SK-N-SH treated with all-trans-retinoic acid at 6 μM for 48 hours (cell line): ENCODE results near the gene L1CAM.

ENCODE experiments used
- ATAC-seq: fragments of 200-7000 bp; cut with Tn5 transposase; 3 replicates; pipeline ENCODE4 v1.9.1; 2020; ENCODE audit warnings: mild to moderate bottlenecking, moderate library complexity
- ARNTL ChIP-seq: fragments of 450-650 bp; formaldehyde crosslinking; IDR thresholded peaks from 2 replicates; pipeline ENCODE4 v1.5.0; 2020; ENCODE audit warnings: low read depth, mild to moderate bottlenecking, moderate library complexity, borderline replicate concordance
- BACH2 ChIP-seq: fragments of 250-450 bp; sonication (Bioruptor Pico); IDR thresholded peaks from 2 replicates; pipeline ENCODE4 v1.9.0; 2021; ENCODE audit warnings: mild to moderate bottlenecking, borderline replicate concordance
- CSDC2 ChIP-seq: fragments of 250-450 bp; sonication (Bioruptor Pico); IDR thresholded peaks from 2 replicates; pipeline ENCODE4 v1.5.0; 2020; ENCODE audit warnings: mild to moderate bottlenecking, moderate library complexity
- ESRRG ChIP-seq: fragments of 250-450 bp; sonication (Bioruptor Pico); IDR thresholded peaks from 2 replicates; pipeline ENCODE4 v1.6.1; 2021; ENCODE audit warnings: mild to moderate bottlenecking
- GLIS3 ChIP-seq: fragments of 250-450 bp; sonication (Bioruptor Pico); IDR thresholded peaks from 2 replicates; pipeline ENCODE4 v1.5.0; 2020; ENCODE audit warnings: mild to moderate bottlenecking, moderate library complexity
- ISL1 ChIP-seq: fragments of 250-450 bp; sonication (Bioruptor Pico); IDR thresholded peaks from 2 replicates; pipeline ENCODE4 v2.1.2; 2022; ENCODE audit warnings: mild to moderate bottlenecking, moderate library complexity
- OSR1 ChIP-seq: fragments of 250-450 bp; sonication (Bioruptor Pico); IDR thresholded peaks from 2 replicates; pipeline ENCODE4 v1.8.0; 2022; ENCODE audit warnings: moderate library complexity, mild to moderate bottlenecking, inconsistent platforms
- PPARA ChIP-seq: fragments of 250-450 bp; sonication (Bioruptor Pico); IDR thresholded peaks from 2 replicates; pipeline ENCODE4 v1.5.0; 2020; ENCODE audit warnings: mild to moderate bottlenecking, borderline replicate concordance
- RARB ChIP-seq: fragments of 250-450 bp; sonication (Bioruptor Pico); IDR thresholded peaks from 2 replicates; pipeline ENCODE4 v1.8.0; 2021; ENCODE audit warnings: mild to moderate bottlenecking, moderate library complexity
- SNAI2 ChIP-seq: fragments of 250-450 bp; sonication (Bioruptor Pico); IDR thresholded peaks from 2 replicates; pipeline ENCODE4 v1.5.0; 2020; ENCODE audit warnings: mild to moderate bottlenecking, moderate library complexity
- TCF4 ChIP-seq: fragments of 250-450 bp; sonication (Bioruptor Pico); IDR thresholded peaks from 2 replicates; pipeline ENCODE4 v1.8.0; 2021; ENCODE audit warnings: mild to moderate bottlenecking, moderate library complexity, borderline replicate concordance
- TOX ChIP-seq: fragments of 250-450 bp; sonication (Bioruptor Pico); IDR thresholded peaks from 2 replicates; pipeline ENCODE4 v1.8.0; 2021; ENCODE audit warnings: mild to moderate bottlenecking, moderate library complexity, borderline replicate concordance
- ZFP3 ChIP-seq: fragments of 250-450 bp; sonication (Bioruptor Pico); IDR thresholded peaks from 2 replicates; pipeline ENCODE4 v1.5.0; 2020; ENCODE audit warnings: mild to moderate bottlenecking, moderate library complexity
- ZNF70 ChIP-seq: fragments of 450-650 bp; formaldehyde crosslinking; IDR thresholded peaks from 2 replicates; pipeline ENCODE4 v1.5.0; 2020; ENCODE audit warnings: mild to moderate bottlenecking, moderate library complexity
- ZNF8 ChIP-seq: fragments of 450-650 bp; formaldehyde crosslinking; IDR thresholded peaks from 2 replicates; pipeline ENCODE4 v1.5.0; 2020; ENCODE audit warnings: mild to moderate bottlenecking, moderate library complexity
- TF ChIP-seq, protein P1 (sequence below): fragments of 250-450 bp; sonication (Bioruptor Pico); IDR thresholded peaks from 2 replicates; pipeline ENCODE4 v1.5.1; 2021; ENCODE audit warnings: mild to moderate bottlenecking, moderate library complexity
- TF ChIP-seq, protein P2 (sequence below): fragments of 250-450 bp; sonication (Bioruptor Pico); IDR thresholded peaks from 2 replicates; pipeline ENCODE4 v1.8.0; 2021; ENCODE audit warnings: low read depth, mild to moderate bottlenecking, moderate library complexity, borderline replicate concordance
- TF ChIP-seq, protein P3 (sequence below): fragments of 250-450 bp; sonication (Bioruptor Pico); IDR thresholded peaks from 2 replicates; pipeline ENCODE4 v1.5.1; 2020; ENCODE audit warnings: low read depth, mild to moderate bottlenecking, moderate library complexity
- TF ChIP-seq, protein P4 (sequence below): fragments of 250-450 bp; sonication (Bioruptor Pico); IDR thresholded peaks from 2 replicates; pipeline ENCODE4 v1.5.0; 2020; ENCODE audit warnings: mild to moderate bottlenecking, moderate library complexity

The L1CAM gene

DNA sequence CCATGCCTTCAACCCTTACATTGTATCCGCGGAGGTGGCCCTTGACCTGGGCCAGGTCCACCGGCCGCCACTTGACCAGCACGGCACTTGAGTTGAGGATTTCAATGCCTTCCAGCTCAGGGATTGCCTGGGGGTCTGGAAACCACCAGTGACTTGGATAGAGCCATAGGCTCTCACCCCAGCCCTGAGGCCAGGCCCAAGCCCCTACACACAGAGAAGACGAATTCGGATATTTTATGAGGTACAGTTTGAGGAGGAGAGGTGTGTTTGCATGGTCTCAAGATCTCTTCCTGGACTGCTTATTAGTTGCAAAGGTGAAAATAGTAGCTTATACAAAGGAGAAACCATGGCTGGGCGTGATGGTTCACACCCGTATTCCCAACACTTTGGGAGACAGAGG is 20.3 kb downstream of the L1CAM start (continued):
- TF ChIP-seq, protein P1, sequence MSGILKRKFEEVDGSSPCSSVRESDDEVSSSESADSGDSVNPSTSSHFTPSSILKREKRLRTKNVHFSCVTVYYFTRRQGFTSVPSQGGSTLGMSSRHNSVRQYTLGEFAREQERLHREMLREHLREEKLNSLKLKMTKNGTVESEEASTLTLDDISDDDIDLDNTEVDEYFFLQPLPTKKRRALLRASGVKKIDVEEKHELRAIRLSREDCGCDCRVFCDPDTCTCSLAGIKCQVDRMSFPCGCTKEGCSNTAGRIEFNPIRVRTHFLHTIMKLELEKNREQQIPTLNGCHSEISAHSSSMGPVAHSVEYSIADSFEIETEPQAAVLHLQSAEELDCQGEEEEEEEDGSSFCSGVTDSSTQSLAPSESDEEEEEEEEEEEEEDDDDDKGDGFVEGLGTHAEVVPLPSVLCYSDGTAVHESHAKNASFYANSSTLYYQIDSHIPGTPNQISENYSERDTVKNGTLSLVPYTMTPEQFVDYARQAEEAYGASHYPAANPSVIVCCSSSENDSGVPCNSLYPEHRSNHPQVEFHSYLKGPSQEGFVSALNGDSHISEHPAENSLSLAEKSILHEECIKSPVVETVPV (CRISPR knock-in tag): no peak
- TF ChIP-seq, protein P2, sequence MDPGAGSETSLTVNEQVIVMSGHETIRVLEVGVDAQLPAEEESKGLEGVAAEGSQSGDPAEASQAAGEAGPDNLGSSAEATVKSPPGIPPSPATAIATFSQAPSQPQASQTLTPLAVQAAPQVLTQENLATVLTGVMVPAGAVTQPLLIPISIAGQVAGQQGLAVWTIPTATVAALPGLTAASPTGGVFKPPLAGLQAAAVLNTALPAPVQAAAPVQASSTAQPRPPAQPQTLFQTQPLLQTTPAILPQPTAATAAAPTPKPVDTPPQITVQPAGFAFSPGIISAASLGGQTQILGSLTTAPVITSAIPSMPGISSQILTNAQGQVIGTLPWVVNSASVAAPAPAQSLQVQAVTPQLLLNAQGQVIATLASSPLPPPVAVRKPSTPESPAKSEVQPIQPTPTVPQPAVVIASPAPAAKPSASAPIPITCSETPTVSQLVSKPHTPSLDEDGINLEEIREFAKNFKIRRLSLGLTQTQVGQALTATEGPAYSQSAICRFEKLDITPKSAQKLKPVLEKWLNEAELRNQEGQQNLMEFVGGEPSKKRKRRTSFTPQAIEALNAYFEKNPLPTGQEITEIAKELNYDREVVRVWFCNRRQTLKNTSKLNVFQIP (CRISPR knock-in tag): no peak
- TF ChIP-seq, protein P3, sequence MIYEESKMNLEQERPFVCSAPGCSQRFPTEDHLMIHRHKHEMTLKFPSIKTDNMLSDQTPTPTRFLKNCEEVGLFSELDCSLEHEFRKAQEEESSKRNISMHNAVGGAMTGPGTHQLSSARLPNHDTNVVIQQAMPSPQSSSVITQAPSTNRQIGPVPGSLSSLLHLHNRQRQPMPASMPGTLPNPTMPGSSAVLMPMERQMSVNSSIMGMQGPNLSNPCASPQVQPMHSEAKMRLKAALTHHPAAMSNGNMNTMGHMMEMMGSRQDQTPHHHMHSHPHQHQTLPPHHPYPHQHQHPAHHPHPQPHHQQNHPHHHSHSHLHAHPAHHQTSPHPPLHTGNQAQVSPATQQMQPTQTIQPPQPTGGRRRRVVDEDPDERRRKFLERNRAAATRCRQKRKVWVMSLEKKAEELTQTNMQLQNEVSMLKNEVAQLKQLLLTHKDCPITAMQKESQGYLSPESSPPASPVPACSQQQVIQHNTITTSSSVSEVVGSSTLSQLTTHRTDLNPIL (CRISPR knock-in tag): no peak

DNA sequence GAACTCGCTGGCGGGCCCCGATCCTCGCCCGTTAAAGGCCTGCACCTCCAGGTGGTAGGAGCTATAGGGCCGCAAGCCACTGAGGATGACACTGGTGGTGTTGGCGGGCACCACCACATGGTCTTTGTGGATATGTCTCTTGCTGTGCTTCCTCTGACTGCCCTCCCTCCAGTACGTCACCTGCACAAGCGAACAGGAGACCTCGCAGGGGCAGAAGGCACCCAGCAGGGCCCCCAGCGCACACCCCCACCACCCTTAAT is 20.7 kb downstream of the L1CAM start:
- no peak for TF ChIP-seq TCF4
- no peak for TF ChIP-seq ZNF8 (CRISPR knock-in tag)
- TF ChIP-seq TOX (CRISPR knock-in tag): no peak
- TF ChIP-seq ZNF70 (CRISPR knock-in tag): no peak
- TF ChIP-seq GLIS3 (CRISPR knock-in tag): no peak
- ATAC-seq: no peak

DNA sequence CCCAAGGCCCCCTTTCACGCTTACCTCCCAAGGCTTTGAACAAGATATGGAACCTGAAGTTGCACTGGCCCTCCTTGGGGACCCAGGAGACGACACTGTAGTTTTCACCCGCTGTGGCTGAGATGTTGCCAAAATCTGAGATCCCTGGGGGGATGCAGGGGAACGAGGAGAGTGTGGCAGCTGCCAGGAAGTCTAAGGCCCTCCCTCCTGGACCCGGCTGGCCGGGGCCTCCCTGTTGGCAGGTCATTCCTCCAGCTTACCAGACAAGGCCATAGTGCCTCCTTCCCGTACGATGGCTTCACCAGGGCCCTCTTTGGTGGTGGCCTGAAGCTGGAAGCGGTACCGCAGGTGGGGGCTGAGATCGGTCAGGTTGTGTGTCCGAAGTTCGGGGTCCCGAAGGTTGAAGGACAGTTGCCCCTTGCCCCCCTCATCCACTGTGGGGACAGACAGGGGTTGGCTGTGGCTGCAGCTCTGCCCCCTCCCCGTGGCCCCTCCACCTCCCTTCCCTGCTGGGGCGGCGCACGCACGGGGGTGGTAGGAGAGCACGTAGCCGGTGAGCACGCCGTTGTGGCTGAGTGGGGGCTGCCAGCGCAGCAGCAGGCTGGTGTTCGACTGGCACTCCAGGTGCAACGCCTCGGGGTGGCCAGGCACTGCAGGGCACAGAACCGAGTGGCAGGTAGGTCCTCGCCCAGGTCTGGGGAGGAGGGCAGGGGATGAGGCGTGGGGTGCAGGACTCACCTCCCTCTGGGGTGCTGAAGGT is 21.2 kb downstream of the L1CAM start:
- TF ChIP-seq BACH2 (CRISPR knock-in tag) (no peak), ESRRG (CRISPR knock-in tag) (no peak), GLIS3 (CRISPR knock-in tag) (no peak), OSR1 (CRISPR knock-in tag) (no peak), ZNF8 (CRISPR knock-in tag) (no peak), RARB (CRISPR knock-in tag) (no peak), PPARA (CRISPR knock-in tag) (no peak), CSDC2 (CRISPR knock-in tag) (no peak), ZNF70 (CRISPR knock-in tag) (no peak), ZFP3 (no peak), ISL1 (CRISPR knock-in tag) (no peak), SNAI2 (no peak), TCF4 (no peak), TOX (CRISPR knock-in tag) (no peak), ARNTL (no peak)
- TF ChIP-seq, protein P1 (CRISPR knock-in tag): no peak
- TF ChIP-seq, protein P3 (CRISPR knock-in tag): no peak
- TF ChIP-seq, protein P4, sequence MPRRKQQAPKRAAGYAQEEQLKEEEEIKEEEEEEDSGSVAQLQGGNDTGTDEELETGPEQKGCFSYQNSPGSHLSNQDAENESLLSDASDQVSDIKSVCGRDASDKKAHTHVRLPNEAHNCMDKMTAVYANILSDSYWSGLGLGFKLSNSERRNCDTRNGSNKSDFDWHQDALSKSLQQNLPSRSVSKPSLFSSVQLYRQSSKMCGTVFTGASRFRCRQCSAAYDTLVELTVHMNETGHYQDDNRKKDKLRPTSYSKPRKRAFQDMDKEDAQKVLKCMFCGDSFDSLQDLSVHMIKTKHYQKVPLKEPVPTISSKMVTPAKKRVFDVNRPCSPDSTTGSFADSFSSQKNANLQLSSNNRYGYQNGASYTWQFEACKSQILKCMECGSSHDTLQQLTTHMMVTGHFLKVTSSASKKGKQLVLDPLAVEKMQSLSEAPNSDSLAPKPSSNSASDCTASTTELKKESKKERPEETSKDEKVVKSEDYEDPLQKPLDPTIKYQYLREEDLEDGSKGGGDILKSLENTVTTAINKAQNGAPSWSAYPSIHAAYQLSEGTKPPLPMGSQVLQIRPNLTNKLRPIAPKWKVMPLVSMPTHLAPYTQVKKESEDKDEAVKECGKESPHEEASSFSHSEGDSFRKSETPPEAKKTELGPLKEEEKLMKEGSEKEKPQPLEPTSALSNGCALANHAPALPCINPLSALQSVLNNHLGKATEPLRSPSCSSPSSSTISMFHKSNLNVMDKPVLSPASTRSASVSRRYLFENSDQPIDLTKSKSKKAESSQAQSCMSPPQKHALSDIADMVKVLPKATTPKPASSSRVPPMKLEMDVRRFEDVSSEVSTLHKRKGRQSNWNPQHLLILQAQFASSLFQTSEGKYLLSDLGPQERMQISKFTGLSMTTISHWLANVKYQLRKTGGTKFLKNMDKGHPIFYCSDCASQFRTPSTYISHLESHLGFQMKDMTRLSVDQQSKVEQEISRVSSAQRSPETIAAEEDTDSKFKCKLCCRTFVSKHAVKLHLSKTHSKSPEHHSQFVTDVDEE (CRISPR knock-in tag): no peak
- no peak for ATAC-seq
